Natural killer cell (primary cell): ENCODE results near the gene ALPL. TPM values are rescaled to one million over a fixed set of nuclear protein-coding genes. Genes with fewer than 3 reads are reported as not detected.
"Not testable (repeated sequence)": the region's sequence is repeated elsewhere in the genome, so short reads cannot be mapped to it uniquely, and the experiment has no call there.

Experiments
- ATAC-seq, 3 donors: fragments of 150-1000 bp in 2 of 3; fragments of 200-7000 bp in 1 of 3; cut with Tn5 transposase; 1 replicate in 1 of 3; 2 replicates in 2 of 3; pipeline ENCODE4 v1.10.0; 2021; ENCODE audit warnings: mild to moderate bottlenecking in 2 of 3, moderate library complexity in 2 of 3
- DNase-seq, 2 donors: peaks; one replicate each; pipeline versions ENCODE4 v3.0.0 to v3.0.0-alpha.2; 2013 to 2021; ENCODE audit warnings: mixed read lengths in 1 of 2
- H3K27ac ChIP-seq: one replicate; pipeline ENCODE4 v1.5.1; 2013; ENCODE audit warnings: mild to moderate bottlenecking, low read length
- H3K27me3 ChIP-seq: one replicate; pipeline ENCODE4 v1.6.1; 2013; ENCODE audit warnings: low read length; ENCODE audit not compliant: control insufficient read depth, insufficient read depth
- H3K36me3 ChIP-seq: one replicate; pipeline ENCODE4 v1.6.1; 2013; ENCODE audit warnings: low read length; ENCODE audit not compliant: control insufficient read depth, insufficient read depth
- H3K4me1 ChIP-seq: one replicate; pipeline ENCODE4 v1.6.1; 2013; ENCODE audit warnings: low read length; ENCODE audit not compliant: control insufficient read depth, insufficient read depth
- H3K4me3 ChIP-seq: one replicate; pipeline ENCODE4 v1.5.1; 2013; ENCODE audit warnings: low read length
- H3K9me3 ChIP-seq: one replicate; pipeline ENCODE4 v1.6.1; 2013; ENCODE audit warnings: low read length; ENCODE audit not compliant: control insufficient read depth, insufficient read depth
- H3K27ac Mint-ChIP-seq, 2 donors: one replicate each; pipeline ENCODE4 v1.8.0; 2022; ENCODE audit warnings: mild to moderate bottlenecking in 2 of 2, mixed read lengths in 2 of 2, moderate library complexity in 1 of 2
- H3K27me3 Mint-ChIP-seq, 2 donors: one replicate each; pipeline ENCODE4 v1.8.0; 2022; ENCODE audit warnings: low read depth in 2 of 2, mixed read lengths in 2 of 2
- H3K36me3 Mint-ChIP-seq: one replicate; pipeline ENCODE4 v1.8.0; 2022; ENCODE audit warnings: mixed read lengths
- H3K4me1 Mint-ChIP-seq, 2 donors: one replicate each; pipeline ENCODE4 v1.8.0; 2022; ENCODE audit warnings: mixed read lengths in 2 of 2
- H3K4me3 Mint-ChIP-seq: one replicate; pipeline ENCODE4 v1.8.0; 2022; ENCODE audit warnings: mild to moderate bottlenecking, moderate library complexity, mixed read lengths
- H3K9me3 Mint-ChIP-seq, 2 donors: one replicate each; pipeline ENCODE4 v1.8.0; 2022; ENCODE audit warnings: mixed read lengths in 2 of 2
- CTCF ChIP-seq: fragments of 200-600 bp; IDR thresholded peaks from one replicate; pipeline ENCODE4 v1.8.0; 2022; ENCODE audit warnings: antibody characterized with exemption
- WGBS: methylation state at CpG from one replicate; pipeline ENCODE4 v1.1.7; 2013; ENCODE audit warnings: missing lambda C conversion rate; ENCODE audit not compliant: insufficient coverage; 5-methylcytosine and 5-hydroxymethylcytosine counted together
- intact Hi-C: fragments of 100-400 bp; cut with micrococcal nuclease; formaldehyde crosslinking; loops from one replicate; pipeline ENCODE4 v1.14.2; 2022
- total RNA-seq, 4 donors: library from RNA; stranded (reverse); fragments of 120-200 nt in 1 of 4; gene quantifications; one replicate each; pipeline versions ENCODE4 v1.2.3 to v1.2.4, GENCODE V29; 2013 to 2022

Gene ALPL
- total RNA-seq, result 1 to 10 TPM in 1 of 3 donors, not detected in 2; 2.4 TPM
- total RNA-seq (2013), result 0.34 TPM

- TF ChIP-seq CTCF, result no peak
- H3K9me3 Mint-ChIP-seq, result no peaks in the 10 kb centered on the region
- peak within 1 kb of the TSS; percentile 26 for H3K4me3 Mint-ChIP-seq
- H3K27me3 Mint-ChIP-seq, result peaks cover 44 to 60% of the 10 kb centered on the region in 2 donors
- no peak for DNase-seq
- peak in 1 of 3 donors; percentile 5 for ATAC-seq
- WGBS, result 10% methylated on average over 67 of the region's 67 CpGs
- no peak within 1 kb of the TSS for H3K27ac Mint-ChIP-seq
- H3K4me1 Mint-ChIP-seq, result peaks cover 6 to 7% of the 10 kb centered on the region in 2 donors
- H3K4me3 ChIP-seq, result no peak within 1 kb of the TSS
- H3K4me1 ChIP-seq, result peaks cover 14% of the 10 kb centered on the region
- H3K36me3 ChIP-seq, result no peaks in the 10 kb centered on the region
- H3K36me3 Mint-ChIP-seq, result no peaks in the 10 kb centered on the region
- no peaks in the 10 kb centered on the region for H3K9me3 ChIP-seq
- H3K27ac ChIP-seq, result no peak within 1 kb of the TSS
- peaks cover 16% of the 10 kb centered on the region for H3K27me3 ChIP-seq
- intact Hi-C loops, result loop anchor here (5.0 kb wide), 1 partner anchor 453 kb away; no protein-coding TSS in a partner anchor
Measured at GRCh38 chr1:21509351-21510112, at the start of gene ALPL. TSS of gene ALPL (plus strand) at chr1:21509423. CDS start at chr1:21554082, 44,659 bp downstream.

GRCh38 chr1:21465127-21465526 lies 44.1 kb upstream of the ALPL start:
- H3K27me3 Mint-ChIP-seq, DNase-seq, H3K27ac Mint-ChIP-seq, H3K4me3 ChIP-seq, H3K9me3 ChIP-seq, H3K27me3 ChIP-seq, H3K4me1 Mint-ChIP-seq, H3K9me3 Mint-ChIP-seq, H3K4me1 ChIP-seq, H3K27ac ChIP-seq, H3K36me3 ChIP-seq, H3K36me3 Mint-ChIP-seq, ATAC-seq, H3K4me3 Mint-ChIP-seq: not testable (repeated sequence)
- intact Hi-C loops, result loop anchor here (5.0 kb wide), 1 partner anchor 233 kb away; no protein-coding TSS in a partner anchor

GRCh38 chr1:21467946-21468345 lies 41.3 kb upstream of the ALPL start:
- H3K27me3 ChIP-seq, H3K9me3 Mint-ChIP-seq, DNase-seq, H3K27ac Mint-ChIP-seq, ATAC-seq, H3K4me3 ChIP-seq, H3K27me3 Mint-ChIP-seq, H3K4me1 Mint-ChIP-seq, H3K36me3 ChIP-seq, H3K4me1 ChIP-seq, H3K36me3 Mint-ChIP-seq, H3K4me3 Mint-ChIP-seq, H3K27ac ChIP-seq, H3K9me3 ChIP-seq: not testable (repeated sequence)
- WGBS, result 95% methylated on average over 4 of the region's 4 CpGs
- intact Hi-C loops, result loop anchor here (5.0 kb wide), 1 partner anchor 236 kb away; no protein-coding TSS in a partner anchor

DNA sequence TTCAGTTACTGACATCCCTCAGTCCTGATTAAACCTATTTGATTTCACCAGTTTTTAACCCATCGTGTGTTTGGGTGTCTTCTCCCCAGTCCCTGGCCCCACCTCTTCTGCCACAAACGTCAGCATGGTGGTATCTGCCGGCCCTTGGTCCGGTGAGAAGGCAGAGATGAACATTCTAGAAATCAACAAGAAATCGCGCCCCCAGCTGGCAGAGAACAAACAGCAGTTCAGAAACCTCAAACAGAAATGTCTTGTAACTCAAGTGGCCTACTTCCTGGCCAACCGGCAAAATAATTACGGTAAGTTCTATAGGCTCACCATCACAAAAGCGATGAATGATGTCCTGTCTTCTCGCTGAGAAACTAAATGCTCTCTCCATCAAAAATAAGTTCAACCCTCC lies 40.6 kb upstream of the ALPL start:
- Mint-ChIP-seq H3K9me3 (no peaks in the 10 kb centered on the region), H3K27ac (no peak overlapping the region), H3K36me3 (no peaks in the 10 kb centered on the region), H3K27me3 (no peaks in the 10 kb centered on the region), H3K4me1 (no peaks in the 10 kb centered on the region), H3K4me3 (no peak overlapping the region)
- Histone ChIP-seq H3K4me3 (no peak overlapping the region), H3K36me3 (no peaks in the 10 kb centered on the region), H3K27ac (no peak overlapping the region), H3K27me3 (no peaks in the 10 kb centered on the region), H3K4me1 (no peaks in the 10 kb centered on the region), H3K9me3 (no peaks in the 10 kb centered on the region)
- ATAC-seq, result no peak
- WGBS, result 24% methylated on average over 9 of the region's 10 CpGs
- TF ChIP-seq CTCF, result peak; percentile 17
- intact Hi-C loops, result loop anchor here (5.0 kb wide), 1 partner anchor 236 kb away; no protein-coding TSS in a partner anchor
- peak in 1 of 2 donors; percentile 35 for DNase-seq
